Neural cell (in vitro differentiated cells): Measurements from ENCODE around the gene ZFY.

Experiments used
- CTCF ChIP-seq: fragments of 450-650 bp; IDR thresholded peaks from 2 replicates; pipeline ENCODE4 v1.5.1; 2014; ENCODE audit warnings: antibody characterized with exemption, mild to moderate bottlenecking, moderate library complexity; ENCODE audit not compliant: poor library complexity, severe bottlenecking
- EP300 ChIP-seq: fragments of 450-650 bp; conservative IDR thresholded peaks from 2 replicates; pipeline ENCODE4 v1.6.1; 2014; ENCODE audit warnings: antibody characterized with exemption, mild to moderate bottlenecking, moderate library complexity; ENCODE audit not compliant: poor library complexity, severe bottlenecking
- EZH2 ChIP-seq: fragments of 200-600, 300-800 bp; shearing (Covaris generic), sonication (generic); IDR thresholded peaks from 2 replicates; pipeline ENCODE4 v1.6.1; 2014; ENCODE audit warnings: antibody characterized with exemption, low read length, borderline replicate concordance, mild to moderate bottlenecking; ENCODE audit not compliant: insufficient read depth, poor library complexity, severe bottlenecking
- MXI1 ChIP-seq: fragments of 450-650 bp; conservative IDR thresholded peaks from 2 replicates; pipeline ENCODE4 v1.6.1; 2014; ENCODE audit warnings: antibody characterized with exemption, mild to moderate bottlenecking; ENCODE audit not compliant: poor library complexity, severe bottlenecking
- POLR2AphosphoS5 ChIP-seq: IDR thresholded peaks from 2 replicates; pipeline ENCODE4 v1.6.1; 2012
- RAD21 ChIP-seq: fragments of 450-650 bp; conservative IDR thresholded peaks from 2 replicates; pipeline ENCODE4 v1.6.1; 2014; ENCODE audit warnings: antibody characterized with exemption, mild to moderate bottlenecking, moderate library complexity
- REST ChIP-seq: IDR thresholded peaks from 2 replicates; pipeline ENCODE4 v1.6.1; 2012; ENCODE audit warnings: borderline replicate concordance
- SMC3 ChIP-seq: fragments of 450-650 bp; conservative IDR thresholded peaks from 2 replicates; pipeline ENCODE4 v1.6.1; 2014; ENCODE audit warnings: antibody characterized with exemption, mild to moderate bottlenecking, moderate library complexity; ENCODE audit not compliant: poor library complexity
- TAF1 ChIP-seq: IDR thresholded peaks from 2 replicates; pipeline ENCODE4 v1.6.1; 2012; ENCODE audit warnings: low read depth

- TF ChIP-seq RAD21 = no peak
- no peak for TF ChIP-seq CTCF
- TF ChIP-seq POLR2AphosphoS5 = no peak
- TF ChIP-seq SMC3 = no peak
- no peak for TF ChIP-seq EZH2
- TF ChIP-seq REST = no peak
- no peak for TF ChIP-seq TAF1
- TF ChIP-seq EP300 = no peak
- TF ChIP-seq MXI1 = no peak
Observed at GRCh38 chrY:3002680-3003515, 67.7 kb downstream of the ZFY start.
